K562 (cell line): ENCODE results near the gene TMEM108. TPM values are rescaled to one million over a fixed set of nuclear protein-coding genes. Genes with fewer than 3 reads are reported as not detected.

Experiments
- ATAC-seq: fragments of 200-7000 bp; cut with Tn5 transposase; 3 replicates; pipeline ENCODE4 v1.9.1; 2020; ENCODE audit warnings: moderate library complexity
- BruUV-seq: library from RNA; stranded (reverse); fragments of 400-500 nt; replicated peaks from 2 replicates; lab custom pipeline; 2021; lab: Mats Ljungman, UMichigan
- CTCF ChIA-PET: fragments of 300-600 bp; formaldehyde crosslinking; extraction: SDS; loops from one replicate; lab custom pipeline; 2021; ENCODE audit warnings: low intra/inter-chr PET ratio; lab: Yijun Ruan, JAX
- POLR2A ChIA-PET: fragments of 300-600, 350-650 bp; sonication (Branson Sonifier 250); formaldehyde crosslinking; extraction: SDS; loops from one replicate; lab custom pipeline; 2021; ENCODE audit warnings: antibody characterized with exemption, inconsistent platforms; lab: Yijun Ruan, JAX
- DNase-seq, 4 experiments: peaks; one replicate each; pipeline versions ENCODE4 v3.0.0 to v3.0.0-alpha.2; 2011 to 2018; ENCODE audit warnings: low spot score in 3 of 4, mixed read lengths in 3 of 4; ENCODE audit errors: extremely low read depth in 1 of 4
- FAIRE-seq: peaks from 2 replicates; lab custom pipeline; 2011; peaks lifted over from hg19 to GRCh38; lab: Jason Lieb, UNC
- H2AFZ ChIP-seq: 2 replicates; pipeline ENCODE4 v1.6.0; 2011; ENCODE audit warnings: low read depth, low read length, control low read depth, inconsistent platforms
- H3K27ac ChIP-seq: fragments of 200-600 bp; 3 replicates; pipeline ENCODE4 v1.8.0; 2011; ENCODE audit warnings: low read depth, mild to moderate bottlenecking, control low read depth, inconsistent platforms, low read length, moderate library complexity, mixed read lengths; ENCODE audit errors: extremely low read depth
- H3K27me3 ChIP-seq, 2 experiments: fragments of 300-600 bp in 1 of 2; 2 replicates in 1 of 2; 3 replicates in 1 of 2; pipeline versions ENCODE4 v1.6.0 to v1.8.0; 2011; ENCODE audit warnings: inconsistent platforms in 2 of 2, low read length in 2 of 2, mild to moderate bottlenecking in 1 of 2, mixed read lengths in 1 of 2, moderate library complexity in 1 of 2; ENCODE audit not compliant: control insufficient read depth in 2 of 2, insufficient read depth in 2 of 2
- H3K36me3 ChIP-seq: fragments of 300-600 bp; 3 replicates; pipeline ENCODE4 v1.8.0; 2011; ENCODE audit warnings: mild to moderate bottlenecking, low read length, inconsistent platforms; ENCODE audit not compliant: control insufficient read depth, insufficient read depth
- H3K4me1 ChIP-seq, 2 experiments: fragments of 200-600 bp in 1 of 2; replicated peaks in 1 of 2; 2 replicates in 1 of 2; 3 replicates in 1 of 2; pipeline versions ENCODE4 v1.5.1 to v1.8.0; 2011; ENCODE audit warnings: inconsistent platforms in 2 of 2, low read length in 2 of 2, mild to moderate bottlenecking in 1 of 2, mixed read lengths in 1 of 2, moderate library complexity in 1 of 2; ENCODE audit not compliant: control insufficient read depth in 2 of 2, insufficient read depth in 2 of 2
- H3K4me2 ChIP-seq: 2 replicates; pipeline ENCODE4 v1.6.1; 2011; ENCODE audit warnings: low read length, control low read depth, inconsistent platforms, mixed read lengths; ENCODE audit not compliant: insufficient read depth
- H3K4me3 ChIP-seq: fragments of 200-600 bp; sonication (generic), shearing (Covaris generic); 2 replicates; pipeline ENCODE4 v1.5.1; 2016; ENCODE audit warnings: control low read depth, inconsistent platforms
- H3K79me2 ChIP-seq: fragments of 200-600 bp; 3 replicates; pipeline ENCODE4 v1.8.0; 2011; ENCODE audit warnings: low read length, inconsistent platforms; ENCODE audit not compliant: control insufficient read depth, insufficient read depth
- H3K9ac ChIP-seq, 2 experiments: 2 replicates each; pipeline versions ENCODE4 v1.6.0 to v1.6.1; 2011; ENCODE audit warnings: low read depth in 2 of 2, low read length in 2 of 2, control low read depth in 1 of 2, inconsistent platforms in 1 of 2, mild to moderate bottlenecking in 1 of 2, mixed read lengths in 1 of 2; ENCODE audit not compliant: insufficient read depth in 1 of 2
- H3K9me1 ChIP-seq: one replicate; pipeline ENCODE4 v1.6.0; 2011; ENCODE audit warnings: inconsistent platforms, mild to moderate bottlenecking, low read length, moderate library complexity; ENCODE audit not compliant: control insufficient read depth, insufficient read depth
- H3K9me3 ChIP-seq: replicated peaks from 2 replicates; pipeline ENCODE4 v1.5.1; 2011; ENCODE audit warnings: low read depth, low read length, inconsistent platforms; ENCODE audit not compliant: control insufficient read depth, insufficient read depth
- H4K20me1 ChIP-seq: replicated peaks from 2 replicates; pipeline ENCODE4 v1.6.1; 2011; ENCODE audit warnings: low read length, inconsistent platforms, mixed read lengths; ENCODE audit not compliant: control insufficient read depth, insufficient read depth
- ETV6 ChIP-seq, 3 experiments: fragments of 150-350 bp in 1 of 3; sonication (generic) in 1 of 3; formaldehyde crosslinking in 1 of 3; IDR thresholded peaks; 2 replicates each; pipeline versions ENCODE4 v1.6.1 to v1.8.0; 2014 to 2022; ENCODE audit warnings: borderline replicate concordance in 2 of 3, low read depth in 2 of 3, antibody characterized with exemption in 1 of 3, low read length in 1 of 3, mild to moderate bottlenecking in 1 of 3, missing genetic modification reagents in 1 of 3
- MEF2A ChIP-seq: IDR thresholded peaks from 2 replicates; pipeline ENCODE4 v1.6.1; 2011; ENCODE audit warnings: low read depth, mild to moderate bottlenecking, low read length, moderate library complexity; ENCODE audit not compliant: control insufficient read depth
- RBBP5 ChIP-seq: fragments of 200-600 bp; sonication (generic); IDR thresholded peaks from 2 replicates; pipeline ENCODE4 v1.6.1; 2012; ENCODE audit warnings: borderline replicate concordance, mild to moderate bottlenecking, low read length, control low read depth, inconsistent platforms; ENCODE audit not compliant: insufficient read depth, poor library complexity, severe bottlenecking
- ZNF165 ChIP-seq: fragments of 250-450 bp; sonication (Bioruptor Pico); IDR thresholded peaks from 2 replicates; pipeline ENCODE4 v1.4.0; 2020; ENCODE audit warnings: borderline replicate concordance
- WGBS: fragments of 100-300 bp; shearing (Covaris generic); methylation state at CpG from one replicate; pipeline ENCODE4 v1.1.6; 2016; ENCODE audit warnings: low coverage, mixed read lengths; ENCODE audit not compliant: insufficient coverage; ENCODE audit errors: missing lambda C conversion rate; 5-methylcytosine and 5-hydroxymethylcytosine counted together
- in situ Hi-C: fragments of 300-500 bp; cut with MboI; formaldehyde crosslinking; loops from 4 replicates; pipeline ENCODE4 v1.15.0; 2018; ENCODE audit warnings: inconsistent platforms, mixed read lengths
- intact Hi-C: fragments of 100-400 bp; cut with micrococcal nuclease; formaldehyde crosslinking; loops from 2 replicates; pipeline ENCODE4 v1.14.2; 2022
- polyA plus RNA-seq, 8 experiments: library from polyadenylated mRNA; depleted of rRNA in 4 of 8; stranded (reverse) in 5 of 8; unstranded in 3 of 8; fragments of >200 nt; fragmentation: Nextera tagmentation in 2 of 8; fragmentation: Illumina TruSeq in 1 of 8; extraction: Ambion mirVana in 2 of 8; extraction: Trizol in 1 of 8; gene quantifications; 2 replicates each; pipeline versions ENCODE4 v1.2.1 to v1.2.3, GENCODE V29; 2011 to 2014; ENCODE audit warnings: inconsistent platforms in 1 of 8, missing spikeins in 1 of 8
- total RNA-seq, 7 experiments: library from RNA; depleted of rRNA in 6 of 7; stranded (reverse); fragments of >200 nt in 6 of 7; fragmentation: Illumina TruSeq in 2 of 7; extraction: Trizol in 2 of 7; gene quantifications; 2 replicates each; pipeline versions ENCODE4 v1.2.1 to v1.2.3, GENCODE V29; 2011 to 2021; ENCODE audit warnings: low replicate concordance in 1 of 7
- TF ChIP-seq, protein P1 (sequence below): fragments of 450-650 bp; formaldehyde crosslinking; IDR thresholded peaks from 2 replicates; pipeline ENCODE4 v1.4.0; 2022; ENCODE audit warnings: mild to moderate bottlenecking, moderate library complexity
- TF ChIP-seq, protein P2 (sequence below): sonication (generic); IDR thresholded peaks from 2 replicates; pipeline ENCODE4 v1.6.1; 2016
- TF ChIP-seq, protein P3 (sequence below): sonication (generic); formaldehyde crosslinking; IDR thresholded peaks from 2 replicates; pipeline ENCODE4 v1.8.0; 2022; ENCODE audit warnings: missing genetic modification reagents, mild to moderate bottlenecking, borderline replicate concordance
- TF ChIP-seq, protein P4 (sequence below): fragments of 450-650 bp; IDR thresholded peaks from 2 replicates; pipeline ENCODE4 v1.6.1; 2017; ENCODE audit warnings: antibody characterized with exemption, mild to moderate bottlenecking

The TMEM108 gene
- total and polyA plus RNA-seq, 9 of the 15 experiments (the other 6 are each of a cell fraction or from before 2014, with no cell fraction given), result 0.65 to 11.1 (median 3.4) TPM

DNA sequence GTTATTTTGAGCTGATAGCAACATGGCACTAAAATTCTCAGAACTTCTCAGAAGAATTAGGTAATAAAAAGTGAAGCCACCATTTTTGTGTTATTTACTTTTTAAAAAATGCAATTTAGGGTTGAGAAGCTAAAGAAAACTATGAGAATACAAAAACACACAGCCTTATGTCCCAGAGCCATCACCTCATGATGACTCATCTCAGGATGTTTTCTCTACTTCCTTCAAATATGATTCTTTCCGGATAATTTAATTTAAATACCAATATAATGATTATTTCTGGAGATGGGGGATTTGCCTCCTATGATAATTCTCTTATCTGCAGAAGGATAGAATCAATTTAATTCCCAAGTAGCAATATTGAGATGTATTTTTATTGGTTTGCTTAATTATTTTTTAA is 256.1 kb downstream of the TMEM108 start:
- H3K4me2 ChIP-seq, result no peak overlapping the region
- intact Hi-C loops, result no loop called here
- ATAC-seq, result no peak
- H3K27ac ChIP-seq, result no peak overlapping the region
- DNase-seq, result no peak
- no peak overlapping the region for H2AFZ ChIP-seq
- WGBS, result 6% methylated on average over 1 of the region's 1 CpG
- no peak overlapping the region for H3K9ac ChIP-seq
- ChIA-PET POLR2A (no interaction called here), CTCF (no interaction called here)
- H3K4me1 ChIP-seq, result no peaks in the 10 kb centered on the region
- in situ Hi-C loops, result no loop called here
- BruUV-seq, result no TSS peak
- no peaks in the 10 kb centered on the region for H3K9me3 ChIP-seq
- H3K9me1 ChIP-seq, result no peaks in the 10 kb centered on the region
- FAIRE-seq, result no peak
- H4K20me1 ChIP-seq, result no peaks in the 10 kb centered on the region
- no peaks in the 10 kb centered on the region for H3K27me3 ChIP-seq
- no peaks in the 10 kb centered on the region for H3K36me3 ChIP-seq
- no peaks in the 10 kb centered on the region for H3K79me2 ChIP-seq
- H3K4me3 ChIP-seq, result no peak overlapping the region
- no peak for TF ChIP-seq ZNF165 (CRISPR knock-in tag)
- TF ChIP-seq, protein P1, sequence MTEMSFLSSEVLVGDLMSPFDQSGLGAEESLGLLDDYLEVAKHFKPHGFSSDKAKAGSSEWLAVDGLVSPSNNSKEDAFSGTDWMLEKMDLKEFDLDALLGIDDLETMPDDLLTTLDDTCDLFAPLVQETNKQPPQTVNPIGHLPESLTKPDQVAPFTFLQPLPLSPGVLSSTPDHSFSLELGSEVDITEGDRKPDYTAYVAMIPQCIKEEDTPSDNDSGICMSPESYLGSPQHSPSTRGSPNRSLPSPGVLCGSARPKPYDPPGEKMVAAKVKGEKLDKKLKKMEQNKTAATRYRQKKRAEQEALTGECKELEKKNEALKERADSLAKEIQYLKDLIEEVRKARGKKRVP (CRISPR knock-in tag), result no peak
- TF ChIP-seq, protein P2, sequence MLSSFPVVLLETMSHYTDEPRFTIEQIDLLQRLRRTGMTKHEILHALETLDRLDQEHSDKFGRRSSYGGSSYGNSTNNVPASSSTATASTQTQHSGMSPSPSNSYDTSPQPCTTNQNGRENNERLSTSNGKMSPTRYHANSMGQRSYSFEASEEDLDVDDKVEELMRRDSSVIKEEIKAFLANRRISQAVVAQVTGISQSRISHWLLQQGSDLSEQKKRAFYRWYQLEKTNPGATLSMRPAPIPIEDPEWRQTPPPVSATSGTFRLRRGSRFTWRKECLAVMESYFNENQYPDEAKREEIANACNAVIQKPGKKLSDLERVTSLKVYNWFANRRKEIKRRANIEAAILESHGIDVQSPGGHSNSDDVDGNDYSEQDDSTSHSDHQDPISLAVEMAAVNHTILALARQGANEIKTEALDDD, result no peak
- no peak for TF ChIP-seq RBBP5
- TF ChIP-seq, protein P3, sequence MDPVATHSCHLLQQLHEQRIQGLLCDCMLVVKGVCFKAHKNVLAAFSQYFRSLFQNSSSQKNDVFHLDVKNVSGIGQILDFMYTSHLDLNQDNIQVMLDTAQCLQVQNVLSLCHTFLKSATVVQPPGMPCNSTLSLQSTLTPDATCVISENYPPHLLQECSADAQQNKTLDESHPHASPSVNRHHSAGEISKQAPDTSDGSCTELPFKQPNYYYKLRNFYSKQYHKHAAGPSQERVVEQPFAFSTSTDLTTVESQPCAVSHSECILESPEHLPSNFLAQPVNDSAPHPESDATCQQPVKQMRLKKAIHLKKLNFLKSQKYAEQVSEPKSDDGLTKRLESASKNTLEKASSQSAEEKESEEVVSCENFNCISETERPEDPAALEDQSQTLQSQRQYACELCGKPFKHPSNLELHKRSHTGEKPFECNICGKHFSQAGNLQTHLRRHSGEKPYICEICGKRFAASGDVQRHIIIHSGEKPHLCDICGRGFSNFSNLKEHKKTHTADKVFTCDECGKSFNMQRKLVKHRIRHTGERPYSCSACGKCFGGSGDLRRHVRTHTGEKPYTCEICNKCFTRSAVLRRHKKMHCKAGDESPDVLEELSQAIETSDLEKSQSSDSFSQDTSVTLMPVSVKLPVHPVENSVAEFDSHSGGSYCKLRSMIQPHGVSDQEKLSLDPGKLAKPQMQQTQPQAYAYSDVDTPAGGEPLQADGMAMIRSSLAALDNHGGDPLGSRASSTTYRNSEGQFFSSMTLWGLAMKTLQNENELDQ (CRISPR knock-in tag), result no peak
- TF ChIP-seq, protein P4, sequence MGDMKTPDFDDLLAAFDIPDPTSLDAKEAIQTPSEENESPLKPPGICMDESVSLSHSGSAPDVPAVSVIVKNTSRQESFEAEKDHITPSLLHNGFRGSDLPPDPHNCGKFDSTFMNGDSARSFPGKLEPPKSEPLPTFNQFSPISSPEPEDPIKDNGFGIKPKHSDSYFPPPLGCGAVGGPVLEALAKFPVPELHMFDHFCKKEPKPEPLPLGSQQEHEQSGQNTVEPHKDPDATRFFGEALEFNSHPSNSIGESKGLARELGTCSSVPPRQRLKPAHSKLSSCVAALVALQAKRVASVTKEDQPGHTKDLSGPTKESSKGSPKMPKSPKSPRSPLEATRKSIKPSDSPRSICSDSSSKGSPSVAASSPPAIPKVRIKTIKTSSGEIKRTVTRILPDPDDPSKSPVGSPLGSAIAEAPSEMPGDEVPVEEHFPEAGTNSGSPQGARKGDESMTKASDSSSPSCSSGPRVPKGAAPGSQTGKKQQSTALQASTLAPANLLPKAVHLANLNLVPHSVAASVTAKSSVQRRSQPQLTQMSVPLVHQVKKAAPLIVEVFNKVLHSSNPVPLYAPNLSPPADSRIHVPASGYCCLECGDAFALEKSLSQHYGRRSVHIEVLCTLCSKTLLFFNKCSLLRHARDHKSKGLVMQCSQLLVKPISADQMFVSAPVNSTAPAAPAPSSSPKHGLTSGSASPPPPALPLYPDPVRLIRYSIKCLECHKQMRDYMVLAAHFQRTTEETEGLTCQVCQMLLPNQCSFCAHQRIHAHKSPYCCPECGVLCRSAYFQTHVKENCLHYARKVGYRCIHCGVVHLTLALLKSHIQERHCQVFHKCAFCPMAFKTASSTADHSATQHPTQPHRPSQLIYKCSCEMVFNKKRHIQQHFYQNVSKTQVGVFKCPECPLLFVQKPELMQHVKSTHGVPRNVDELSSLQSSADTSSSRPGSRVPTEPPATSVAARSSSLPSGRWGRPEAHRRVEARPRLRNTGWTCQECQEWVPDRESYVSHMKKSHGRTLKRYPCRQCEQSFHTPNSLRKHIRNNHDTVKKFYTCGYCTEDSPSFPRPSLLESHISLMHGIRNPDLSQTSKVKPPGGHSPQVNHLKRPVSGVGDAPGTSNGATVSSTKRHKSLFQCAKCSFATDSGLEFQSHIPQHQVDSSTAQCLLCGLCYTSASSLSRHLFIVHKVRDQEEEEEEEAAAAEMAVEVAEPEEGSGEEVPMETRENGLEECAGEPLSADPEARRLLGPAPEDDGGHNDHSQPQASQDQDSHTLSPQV, result no peak
- TF ChIP-seq MEF2A, result no peak
- no peak for TF ChIP-seq ETV6 (IDR thresholded peaks at IDR 0.05; ENCODE audit: borderline replicate concordance in 1 of 2, low read depth in 2 of 2, low read length in 1 of 2)
- TF ChIP-seq ETV6 (CRISPR knock-in tag; IDR thresholded peaks at IDR 0.05; ENCODE audit: borderline replicate concordance), result no peak
